ENCODE data around the gene GABRD.

Gene GABRD

GRCh38 chr1:2054560-2054959 is 35.4 kb downstream of the GABRD start:
- no peak for DNase-seq

GRCh38 chr1:2055911-2056575 is 36.9 kb downstream of the GABRD start:
- no peak for DNase-seq

GRCh38 chr1:2056955-2057590 is 37.9 kb downstream of the GABRD start:
- no peak for DNase-seq

GRCh38 chr1:2059290-2059953 is 40.3 kb downstream of the GABRD start:
- no peak for DNase-seq

GRCh38 chr1:2060072-2060471 is 40.9 kb downstream of the GABRD start:
- DNase-seq = no peak

GRCh38 chr1:2060535-2060934 is 41.4 kb downstream of the GABRD start:
- DNase-seq = no peak

GRCh38 chr1:2061065-2061778 is 42.1 kb downstream of the GABRD start:
- no peak for DNase-seq

- DNase-seq = no peak
Observed at GRCh38 chr1:2065699-2066098, 46.6 kb downstream of the GABRD start.

GRCh38 chr1:2067393-2067792 is 48.2 kb downstream of the GABRD start:
- no peak for DNase-seq

- no peak for DNase-seq
Observed at GRCh38 chr1:2067981-2068380, 48.8 kb downstream of the GABRD start.

GRCh38 chr1:2068951-2069350 is 49.8 kb downstream of the GABRD start:
- no peak for DNase-seq

GRCh38 chr1:2070016-2070415 is 50.9 kb downstream of the GABRD start:
- no peak for DNase-seq

- DNase-seq = no peak
Observed at GRCh38 chr1:2070800-2071530, 51.8 kb downstream of the GABRD start.

- no peak for DNase-seq
Observed at GRCh38 chr1:2072109-2072806, 53.1 kb downstream of the GABRD start.

GRCh38 chr1:2072891-2073290 is 53.7 kb downstream of the GABRD start:
- no peak for DNase-seq

- DNase-seq = no peak
Observed at GRCh38 chr1:2073382-2074230, 54.5 kb downstream of the GABRD start.

GRCh38 chr1:2074396-2074795 is 55.3 kb downstream of the GABRD start:
- DNase-seq = no peak

GRCh38 chr1:2074944-2075740 is 56.0 kb downstream of the GABRD start:
- DNase-seq = no peak

GRCh38 chr1:2076826-2077225 is 57.7 kb downstream of the GABRD start:
- no peak for DNase-seq

- DNase-seq = no peak
Observed at GRCh38 chr1:2078170-2078569, 59.0 kb downstream of the GABRD start.
